Lower lobe of right lung (tissue), 2 donors: ENCODE results near the gene ZNF469. TPM values are rescaled to one million over a fixed set of nuclear protein-coding genes. Genes with fewer than 3 reads are reported as not detected.

ENCODE experiments used
- ATAC-seq, 2 donors: fragments of 200-7000 bp; cut with Tn5 transposase; one replicate each; pipeline ENCODE4 v1.9.1; 2020 to 2022; ENCODE audit warnings: mild to moderate bottlenecking in 2 of 2, moderate library complexity in 2 of 2
- DNase-seq: peaks from one replicate; pipeline ENCODE4 v3.0.0-alpha.2; 2020
- H3K27ac ChIP-seq: fragments of 200-600 bp; one replicate; pipeline ENCODE4 v1.8.0; 2022
- H3K27me3 ChIP-seq: fragments of 200-600 bp; one replicate; pipeline ENCODE4 v1.8.0; 2022; ENCODE audit warnings: low read depth
- H3K36me3 ChIP-seq: fragments of 200-600 bp; one replicate; pipeline ENCODE4 v1.8.0; 2022; ENCODE audit warnings: mild to moderate bottlenecking
- H3K4me1 ChIP-seq: fragments of 200-600 bp; one replicate; pipeline ENCODE4 v1.8.0; 2022
- H3K4me3 ChIP-seq: fragments of 200-600 bp; one replicate; pipeline ENCODE4 v1.8.0; 2022; ENCODE audit warnings: mild to moderate bottlenecking
- H3K9me3 ChIP-seq: fragments of 200-600 bp; one replicate; pipeline ENCODE4 v1.8.0; 2022
- CTCF ChIP-seq: fragments of 200-600 bp; IDR thresholded peaks from one replicate; pipeline ENCODE4 v1.8.0; 2022; ENCODE audit warnings: antibody characterized with exemption, mild to moderate bottlenecking
- intact Hi-C: fragments of 100-400 bp; cut with DNase I; formaldehyde crosslinking; loops from one replicate; pipeline ENCODE4 v1.11.0; 2022
- total RNA-seq: library from RNA; stranded (reverse); fragmentation: NEBNext Ultra II Directional; extraction: Animal tissue kit (Norgen Biotek cat#: 25700); gene quantifications from one replicate; pipeline ENCODE4 v1.2.1, GENCODE V29; 2021
- donor health status: DM: no; HTN: yes; CAD: no; lungs with severe emphysema.

The ZNF469 gene
- total RNA-seq, 1 donor from 2014 or later, result 2.0 TPM

GRCh38 chr16:88413231-88413630 is 30.5 kb downstream of the ZNF469 start:
- H3K4me3 ChIP-seq, result no peak overlapping the region
- no peak for ATAC-seq
- H3K27me3 ChIP-seq, result no peaks in the 10 kb centered on the region
- H3K36me3 ChIP-seq, result no peaks in the 10 kb centered on the region
- DNase-seq, result no peak
- TF ChIP-seq CTCF, result no peak
- H3K27ac ChIP-seq, result no peak overlapping the region
- H3K9me3 ChIP-seq, result no peaks in the 10 kb centered on the region
- intact Hi-C loops, result no loop called here
- no peaks in the 10 kb centered on the region for H3K4me1 ChIP-seq

GRCh38 chr16:88413631-88414030 is 30.9 kb downstream of the ZNF469 start:
- Histone ChIP-seq H3K4me1 (no peaks in the 10 kb centered on the region), H3K36me3 (no peaks in the 10 kb centered on the region), H3K4me3 (no peak overlapping the region), H3K9me3 (no peaks in the 10 kb centered on the region), H3K27ac (no peak overlapping the region), H3K27me3 (no peaks in the 10 kb centered on the region)
- no peak for TF ChIP-seq CTCF
- intact Hi-C loops, result no loop called here
- ATAC-seq (no peak), DNase-seq (no peak)

GRCh38 chr16:88414521-88415380 is 32.0 kb downstream of the ZNF469 start:
- ATAC-seq, result no peak
- no peaks in the 10 kb centered on the region for H3K27me3 ChIP-seq
- intact Hi-C loops, result no loop called here

GRCh38 chr16:88415381-88415705 is 32.6 kb downstream of the ZNF469 start:
- H3K4me1 ChIP-seq, result no peaks in the 10 kb centered on the region
- H3K27ac ChIP-seq, result no peak overlapping the region
- H3K9me3 ChIP-seq, result no peaks in the 10 kb centered on the region
- H3K36me3 ChIP-seq, result no peaks in the 10 kb centered on the region
- DNase-seq, result no peak
- ATAC-seq, result no peak
- H3K27me3 ChIP-seq, result no peaks in the 10 kb centered on the region
- no peak for TF ChIP-seq CTCF
- intact Hi-C loops, result no loop called here
- no peak overlapping the region for H3K4me3 ChIP-seq

More at GRCh38 chr16:88414521-88415380, 32.0 kb downstream of the ZNF469 start:
- Histone ChIP-seq H3K4me3 (no peak overlapping the region), H3K36me3 (no peaks in the 10 kb centered on the region), H3K4me1 (no peaks in the 10 kb centered on the region), H3K27ac (no peak overlapping the region), H3K9me3 (no peaks in the 10 kb centered on the region)
- no peak for TF ChIP-seq CTCF
- DNase-seq, result no peak

GRCh38 chr16:88415713-88416323 is 33.1 kb downstream of the ZNF469 start:
- intact Hi-C loops, result no loop called here

More at GRCh38 chr16:88415713-88416323, 33.1 kb downstream of the ZNF469 start:
- DNase-seq (no peak), ATAC-seq (no peak)
- H3K4me3 ChIP-seq, result no peak overlapping the region
- no peaks in the 10 kb centered on the region for H3K4me1 ChIP-seq
- no peaks in the 10 kb centered on the region for H3K36me3 ChIP-seq
- H3K27me3 ChIP-seq, result no peaks in the 10 kb centered on the region
- no peak for TF ChIP-seq CTCF
- H3K9me3 ChIP-seq, result no peaks in the 10 kb centered on the region
- no peak overlapping the region for H3K27ac ChIP-seq
